Measurements from ENCODE around the gene COX4I2. TPM values are rescaled to one million over a fixed set of nuclear protein-coding genes. Genes with fewer than 3 reads are reported as not detected.

The COX4I2 gene
- total RNA-seq, 1 donor from 2014 or later, result not detected

DNA sequence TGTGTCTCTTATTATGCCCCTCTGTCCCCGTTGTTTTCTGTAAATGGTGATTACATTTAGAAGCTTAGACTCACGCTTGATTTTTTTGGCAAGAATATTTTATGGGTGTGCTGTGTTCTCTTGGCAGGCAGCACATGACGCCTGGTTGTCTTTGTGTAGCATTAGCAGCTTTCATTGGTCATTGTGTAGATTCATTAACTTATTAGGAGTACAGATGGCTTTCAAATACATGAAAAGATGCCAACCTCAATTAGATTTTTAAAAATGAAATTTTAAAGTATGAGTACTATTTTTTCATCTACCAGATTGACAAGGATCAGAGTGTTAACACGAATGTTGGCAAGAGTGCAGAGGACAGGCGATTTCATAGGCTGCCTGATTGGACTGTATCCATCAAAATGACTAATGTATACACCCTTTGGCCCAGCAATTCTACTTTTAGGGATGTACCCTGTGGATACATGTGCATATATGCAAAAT is 15.2 kb downstream of the COX4I2 start:
- Mint-ChIP-seq H3K27me3 (ENCODE audit: unreplicated experiment) (peaks cover 10% of the 10 kb centered on the region), H3K36me3 (ENCODE audit: unreplicated experiment) (no peaks in the 10 kb centered on the region), H3K4me3 (ENCODE audit: unreplicated experiment) (no peak overlapping the region), H3K9me3 (ENCODE audit: unreplicated experiment) (no peaks in the 10 kb centered on the region), H3K27ac (ENCODE audit: unreplicated experiment) (no peak overlapping the region), H3K4me1 (ENCODE audit: unreplicated experiment) (peaks cover 2% of the 10 kb centered on the region)
- DNase-seq (ENCODE audit: extremely low spot score, unreplicated experiment), result no peak
- TF ChIP-seq, protein P1, sequence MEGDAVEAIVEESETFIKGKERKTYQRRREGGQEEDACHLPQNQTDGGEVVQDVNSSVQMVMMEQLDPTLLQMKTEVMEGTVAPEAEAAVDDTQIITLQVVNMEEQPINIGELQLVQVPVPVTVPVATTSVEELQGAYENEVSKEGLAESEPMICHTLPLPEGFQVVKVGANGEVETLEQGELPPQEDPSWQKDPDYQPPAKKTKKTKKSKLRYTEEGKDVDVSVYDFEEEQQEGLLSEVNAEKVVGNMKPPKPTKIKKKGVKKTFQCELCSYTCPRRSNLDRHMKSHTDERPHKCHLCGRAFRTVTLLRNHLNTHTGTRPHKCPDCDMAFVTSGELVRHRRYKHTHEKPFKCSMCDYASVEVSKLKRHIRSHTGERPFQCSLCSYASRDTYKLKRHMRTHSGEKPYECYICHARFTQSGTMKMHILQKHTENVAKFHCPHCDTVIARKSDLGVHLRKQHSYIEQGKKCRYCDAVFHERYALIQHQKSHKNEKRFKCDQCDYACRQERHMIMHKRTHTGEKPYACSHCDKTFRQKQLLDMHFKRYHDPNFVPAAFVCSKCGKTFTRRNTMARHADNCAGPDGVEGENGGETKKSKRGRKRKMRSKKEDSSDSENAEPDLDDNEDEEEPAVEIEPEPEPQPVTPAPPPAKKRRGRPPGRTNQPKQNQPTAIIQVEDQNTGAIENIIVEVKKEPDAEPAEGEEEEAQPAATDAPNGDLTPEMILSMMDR (IDR thresholded peaks at IDR 0.05), result no peak

DNA sequence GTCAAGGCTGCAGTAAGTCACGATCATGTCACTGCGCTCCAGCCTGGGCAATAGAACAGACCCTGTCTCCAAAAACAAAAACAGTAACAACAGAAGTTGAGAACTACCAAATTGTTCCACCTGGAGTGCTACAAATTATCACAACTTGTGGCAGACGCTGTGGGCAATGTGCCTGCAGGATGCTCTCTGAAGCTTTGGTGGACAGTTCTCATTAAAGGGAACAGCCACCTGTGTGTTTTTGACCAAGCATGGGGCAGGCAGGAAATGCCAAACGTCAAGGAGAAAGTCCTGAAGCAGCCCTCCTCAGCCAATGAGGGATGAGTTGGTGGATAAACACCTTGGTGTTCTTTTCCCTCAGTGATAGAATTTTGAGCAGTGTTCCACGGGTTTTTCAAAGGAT is 15.8 kb downstream of the COX4I2 start:
- Mint-ChIP-seq H3K4me1 (ENCODE audit: unreplicated experiment) (peaks cover 2% of the 10 kb centered on the region), H3K9me3 (ENCODE audit: unreplicated experiment) (no peaks in the 10 kb centered on the region), H3K36me3 (ENCODE audit: unreplicated experiment) (no peaks in the 10 kb centered on the region), H3K4me3 (ENCODE audit: unreplicated experiment) (no peak overlapping the region), H3K27me3 (ENCODE audit: unreplicated experiment) (peaks cover 10% of the 10 kb centered on the region), H3K27ac (ENCODE audit: unreplicated experiment) (no peak overlapping the region)
- TF ChIP-seq, protein P1 (IDR thresholded peaks at IDR 0.05), result no peak
- DNase-seq (ENCODE audit: extremely low spot score, unreplicated experiment), result no peak

DNA sequence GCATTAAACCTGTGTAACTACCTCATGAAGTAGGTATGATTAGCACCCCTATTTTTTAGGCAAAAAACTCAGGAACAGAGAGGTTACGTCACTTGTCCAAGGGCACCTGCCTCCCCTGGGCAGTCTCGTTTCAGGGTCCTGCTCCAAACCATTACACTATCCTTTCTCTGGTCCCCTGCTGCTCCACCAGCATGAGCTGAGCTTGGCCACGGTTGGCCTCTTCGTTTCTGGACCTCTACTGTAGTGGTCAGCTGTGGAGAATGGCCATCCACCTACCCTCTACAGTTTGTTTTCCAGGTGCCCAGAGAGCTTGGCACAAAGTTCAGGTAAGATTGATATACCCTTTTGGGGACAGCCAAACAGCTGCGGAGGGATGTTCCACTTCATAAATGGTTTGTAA is 16.8 kb downstream of the COX4I2 start:
- no peak for DNase-seq (ENCODE audit: extremely low spot score, unreplicated experiment)
- H3K4me1 Mint-ChIP-seq (ENCODE audit: unreplicated experiment), result peaks cover 2% of the 10 kb centered on the region
- H3K4me3 Mint-ChIP-seq (ENCODE audit: unreplicated experiment), result no peak overlapping the region
- H3K36me3 Mint-ChIP-seq (ENCODE audit: unreplicated experiment), result no peaks in the 10 kb centered on the region
- H3K9me3 Mint-ChIP-seq (ENCODE audit: unreplicated experiment), result no peaks in the 10 kb centered on the region
- peaks cover 10% of the 10 kb centered on the region for H3K27me3 Mint-ChIP-seq (ENCODE audit: unreplicated experiment)
- TF ChIP-seq, protein P1 (IDR thresholded peaks at IDR 0.05), result no peak
- H3K27ac Mint-ChIP-seq (ENCODE audit: unreplicated experiment), result no peak overlapping the region

DNA sequence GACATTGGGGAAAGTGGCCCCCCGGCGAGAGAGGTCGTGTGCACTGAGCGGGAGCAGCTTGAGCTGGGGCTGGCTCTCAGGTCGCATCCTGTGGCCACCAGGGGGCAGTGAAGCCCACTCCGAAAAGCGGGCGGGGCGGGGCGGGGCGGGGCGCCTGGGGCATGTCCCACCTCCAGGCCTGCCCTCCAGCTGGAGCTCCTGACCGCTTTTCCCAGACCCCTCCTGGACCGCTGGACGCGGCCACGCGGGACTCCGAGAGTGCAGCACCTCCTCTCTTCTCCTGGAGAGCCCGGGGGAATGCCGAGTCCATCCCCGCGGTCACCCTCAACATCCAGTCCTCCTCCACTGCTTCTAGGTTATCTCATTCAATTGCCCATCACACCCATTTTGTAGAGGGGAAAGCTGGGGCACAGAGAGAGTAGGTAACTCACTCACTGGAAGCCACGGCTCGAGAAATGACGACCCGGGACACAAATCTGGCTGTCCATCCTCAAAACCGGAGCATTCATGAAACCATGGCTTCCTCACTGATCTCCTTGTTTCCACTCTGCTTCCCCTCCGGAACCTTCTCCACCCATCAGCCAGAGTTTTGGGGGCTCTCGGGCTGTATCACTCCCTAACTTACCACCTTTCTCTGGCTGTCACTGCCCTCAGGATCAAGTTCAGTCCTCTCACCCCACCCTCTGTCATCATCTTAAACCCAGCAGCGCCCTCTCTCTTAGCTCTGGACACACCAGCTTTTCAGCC is 24.1 kb downstream of the COX4I2 start:
- peaks cover 16% of the 10 kb centered on the region for H3K36me3 Mint-ChIP-seq (ENCODE audit: unreplicated experiment)
- H3K9me3 Mint-ChIP-seq (ENCODE audit: unreplicated experiment), result no peaks in the 10 kb centered on the region
- TF ChIP-seq, protein P1 (IDR thresholded peaks at IDR 0.05), result peak; percentile 86
- DNase-seq (ENCODE audit: extremely low spot score, unreplicated experiment), result peak; percentile 89
- peaks cover 39% of the 10 kb centered on the region for H3K4me1 Mint-ChIP-seq (ENCODE audit: unreplicated experiment)
- H3K27ac Mint-ChIP-seq (ENCODE audit: unreplicated experiment), result peak overlapping the region; percentile 87
- H3K4me3 Mint-ChIP-seq (ENCODE audit: unreplicated experiment), result peak overlapping the region; percentile 64
- no peaks in the 10 kb centered on the region for H3K27me3 Mint-ChIP-seq (ENCODE audit: unreplicated experiment)

DNA sequence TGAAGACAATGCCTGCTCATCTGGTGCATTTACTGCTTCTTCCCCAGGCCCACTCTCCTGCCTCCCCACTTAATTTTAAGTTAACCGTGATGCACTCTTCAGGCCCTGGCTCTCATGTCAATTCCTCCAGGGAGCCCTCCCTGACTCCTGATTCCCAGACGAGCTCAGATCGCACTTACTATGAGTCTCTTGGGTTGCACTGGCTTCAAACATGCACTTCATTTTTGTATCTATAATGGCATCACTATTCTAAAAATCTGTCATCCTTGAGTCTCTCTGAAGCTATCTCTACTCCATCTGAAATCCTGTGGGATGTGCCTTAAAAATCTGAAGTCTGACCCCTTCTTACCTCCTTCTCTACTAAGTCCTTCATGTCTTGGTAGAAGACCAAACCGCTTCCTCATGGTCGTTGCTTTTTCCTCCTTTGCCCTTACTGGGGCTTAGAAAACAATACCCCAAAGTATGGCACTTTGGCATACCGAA is 24.7 kb downstream of the COX4I2 start:
- no peak for DNase-seq (ENCODE audit: extremely low spot score, unreplicated experiment)
- Mint-ChIP-seq H3K27ac (ENCODE audit: unreplicated experiment) (peak overlapping the region; percentile 87), H3K4me3 (ENCODE audit: unreplicated experiment) (peak overlapping the region; percentile 64), H3K36me3 (ENCODE audit: unreplicated experiment) (peaks cover 16% of the 10 kb centered on the region), H3K27me3 (ENCODE audit: unreplicated experiment) (no peaks in the 10 kb centered on the region), H3K9me3 (ENCODE audit: unreplicated experiment) (no peaks in the 10 kb centered on the region), H3K4me1 (ENCODE audit: unreplicated experiment) (peaks cover 41% of the 10 kb centered on the region)
- TF ChIP-seq, protein P1 (IDR thresholded peaks at IDR 0.05), result no peak

All from osteocyte (in vitro differentiated cells).